Activated gamma-delta T cell treated with anti-CD3 and anti-CD28 coated beads, Interleukin-2, amount 50 U/mL, for 16 hours (primary cell): ENCODE results near the gene STPG3.

Experiments
- DNase-seq: peaks from one replicate; pipeline ENCODE4 v3.0.0-alpha.2; 2020; ENCODE audit warnings: low read depth

The STPG3 gene

GRCh38 chr9:137251194-137251461, at the start of gene STPG3:
Gene STPG3, plus strand, starts transcription at chr9:137251286. Its CDS starts 1 bp downstream, at chr9:137251287.
- DNase-seq = no peak

GRCh38 chr9:137202966-137203365, 48.1 kb upstream of the STPG3 start:
- DNase-seq = no peak

GRCh38 chr9:137204731-137205125, 46.4 kb upstream of the STPG3 start:
- no peak for DNase-seq

GRCh38 chr9:137205126-137206069, 45.7 kb upstream of the STPG3 start, which contains the start of the genes NDOR1 and TMEM203:
Gene NDOR1, plus strand, starts transcription at chr9:137205700. Its CDS starts 78 bp downstream, at chr9:137205778.
Gene TMEM203, minus strand, starts transcription at chr9:137205648. Its CDS starts 234 bp downstream, at chr9:137205414.
- peak; percentile 91 for DNase-seq

GRCh38 chr9:137206602-137207001, 44.5 kb upstream of the STPG3 start:
- DNase-seq = no peak

GRCh38 chr9:137211532-137211931, 39.6 kb upstream of the STPG3 start:
- no peak for DNase-seq

- DNase-seq = no peak
Measured at GRCh38 chr9:137212520-137212919, 38.6 kb upstream of the STPG3 start.

GRCh38 chr9:137213160-137214060, 37.7 kb upstream of the STPG3 start:
- DNase-seq = no peak

GRCh38 chr9:137214620-137215019, 36.5 kb upstream of the STPG3 start:
- DNase-seq = no peak

GRCh38 chr9:137215196-137215986, 35.7 kb upstream of the STPG3 start:
- DNase-seq = no peak

- DNase-seq = no peak
Measured at GRCh38 chr9:137216188-137216965, 34.7 kb upstream of the STPG3 start.

- DNase-seq = no peak
Measured at GRCh38 chr9:137217276-137218211, 33.5 kb upstream of the STPG3 start.

GRCh38 chr9:137218212-137218753, 32.8 kb upstream of the STPG3 start:
- no peak for DNase-seq

- no peak for DNase-seq
Measured at GRCh38 chr9:137218754-137219271, 32.3 kb upstream of the STPG3 start.

GRCh38 chr9:137219757-137220316, 31.2 kb upstream of the STPG3 start:
- no peak for DNase-seq

GRCh38 chr9:137220317-137221094, 30.6 kb upstream of the STPG3 start:
- DNase-seq = no peak

GRCh38 chr9:137221095-137221505, 30.0 kb upstream of the STPG3 start:
- no peak for DNase-seq

GRCh38 chr9:137221506-137222111, 29.5 kb upstream of the STPG3 start:
- no peak for DNase-seq
